MM.1S (cell line): ENCODE data around the gene MYF5.
"Not testable (repeated sequence)": the region's sequence is repeated elsewhere in the genome, so short reads cannot be mapped to it uniquely, and the experiment has no call there.

Experiments
- CTCF ChIP-seq: fragments of 300-600 bp; sonication (generic); IDR thresholded peaks from 2 replicates; pipeline ENCODE4 v1.5.1; 2016; ENCODE audit warnings: antibody characterized with exemption, low read length, mixed read lengths
- EZH2 ChIP-seq: fragments of 300-600 bp; sonication (generic); optimal IDR thresholded peaks from 2 replicates; pipeline ENCODE3; 2017; ENCODE audit warnings: low read depth, mild to moderate bottlenecking, antibody characterized with exemption, low read length, mixed read lengths
- EZH2phosphoT487 ChIP-seq: fragments of 300-600 bp; sonication (generic); IDR thresholded peaks from 2 replicates; pipeline ENCODE4 v1.6.1; 2018; ENCODE audit warnings: antibody characterized with exemption, low read length

- TF ChIP-seq CTCF, EZH2, EZH2phosphoT487: not testable (repeated sequence)
These were observed 40.6 kb upstream of the MYF5 start for GRCh38 chr12:80676042-80676636.
